GM23338 (cell line): Measurements from ENCODE around the gene MLF2. TPM values are rescaled to one million over a fixed set of nuclear protein-coding genes. Genes with fewer than 3 reads are reported as not detected.

Source experiments
- ATAC-seq: fragments of 200-7000 bp; cut with Tn5 transposase; 3 replicates; pipeline ENCODE4 v1.9.1; 2020
- DNase-seq: peaks from one replicate; pipeline ENCODE4 v3.0.0-alpha.2; 2015; ENCODE audit warnings: low spot score
- H2AFZ ChIP-seq: fragments of 200-600 bp; sonication (generic); 2 replicates; pipeline ENCODE4 v1.8.0; 2016; ENCODE audit warnings: antibody characterized with exemption, mild to moderate bottlenecking, moderate library complexity
- H3F3A ChIP-seq: fragments of 200-600 bp; sonication (generic); replicated peaks from 2 replicates; pipeline ENCODE4 v1.8.0; 2017; ENCODE audit warnings: antibody characterized with exemption, mixed run types, low read depth
- H3K27ac ChIP-seq: fragments of 200-600 bp; sonication (generic); 2 replicates; pipeline ENCODE4 v1.6.1; 2016; ENCODE audit warnings: low read depth
- H3K27me3 ChIP-seq: fragments of 200-600 bp; sonication (generic); 2 replicates; pipeline ENCODE4 v1.8.0; 2016; ENCODE audit warnings: mild to moderate bottlenecking, mixed run types, moderate library complexity; ENCODE audit not compliant: insufficient read depth
- H3K36me3 ChIP-seq: fragments of 200-600 bp; sonication (generic); 2 replicates; pipeline ENCODE4 v1.8.0; 2016; ENCODE audit warnings: mild to moderate bottlenecking; ENCODE audit not compliant: insufficient read depth
- H3K4me1 ChIP-seq: fragments of 200-600 bp; sonication (generic); 2 replicates; pipeline ENCODE4 v1.8.0; 2016; ENCODE audit warnings: mild to moderate bottlenecking, moderate library complexity; ENCODE audit not compliant: insufficient read depth
- H3K4me2 ChIP-seq: fragments of 200-600 bp; sonication (generic); 2 replicates; pipeline ENCODE4 v1.7.1; 2017; ENCODE audit warnings: mixed run types
- H3K4me3 ChIP-seq: fragments of 200-600 bp; sonication (generic); 2 replicates; pipeline ENCODE4 v1.6.1; 2016; ENCODE audit warnings: mixed run types
- H3K79me2 ChIP-seq: fragments of 200-600 bp; sonication (generic); replicated peaks from 2 replicates; pipeline ENCODE4 v1.8.0; 2017; ENCODE audit warnings: mild to moderate bottlenecking; ENCODE audit not compliant: insufficient read depth
- H3K9me2 ChIP-seq: fragments of 200-600 bp; sonication (generic); 2 replicates; pipeline ENCODE4 v1.8.0; 2017; ENCODE audit not compliant: insufficient read depth
- H4K20me1 ChIP-seq: fragments of 200-600 bp; sonication (generic); replicated peaks from 2 replicates; pipeline ENCODE4 v1.8.0; 2017; ENCODE audit warnings: mild to moderate bottlenecking; ENCODE audit not compliant: insufficient read depth
- H3K27ac Mint-ChIP-seq: 2 replicates; pipeline ENCODE4 v1.8.0; 2020; ENCODE audit warnings: inconsistent platforms, mild to moderate bottlenecking, moderate library complexity, mixed read lengths
- H3K27me3 Mint-ChIP-seq: 3 replicates; pipeline ENCODE4 v1.8.0; 2022; ENCODE audit warnings: low read depth, mild to moderate bottlenecking, moderate library complexity, mixed read lengths, inconsistent platforms; ENCODE audit not compliant: insufficient read depth, poor library complexity
- H3K36me3 Mint-ChIP-seq: 3 replicates; pipeline ENCODE4 v1.8.0; 2021; ENCODE audit warnings: low read depth, mild to moderate bottlenecking, inconsistent platforms, moderate library complexity, mixed read lengths
- H3K4me1 Mint-ChIP-seq: 3 replicates; pipeline ENCODE4 v1.8.0; 2020; ENCODE audit warnings: mild to moderate bottlenecking, inconsistent platforms, mixed read lengths
- H3K4me3 Mint-ChIP-seq: 3 replicates; pipeline ENCODE4 v1.8.0; 2021; ENCODE audit warnings: moderate library complexity, mild to moderate bottlenecking, inconsistent platforms, mixed read lengths
- H3K9me3 Mint-ChIP-seq: 3 replicates; pipeline ENCODE4 v1.8.0; 2020; ENCODE audit warnings: moderate library complexity, mild to moderate bottlenecking, inconsistent platforms, mixed read lengths
- CREB1 ChIP-seq: fragments of 250-450 bp; sonication (Bioruptor Pico); IDR thresholded peaks from 2 replicates; pipeline ENCODE4 v1.5.0; 2020; ENCODE audit warnings: low read depth, mild to moderate bottlenecking, moderate library complexity
- EZH2 ChIP-seq: fragments of 200-600 bp; sonication (generic); IDR thresholded peaks from one replicate; pipeline ENCODE4 v1.8.0; 2017; ENCODE audit warnings: antibody characterized with exemption, mild to moderate bottlenecking, low read depth; ENCODE audit not compliant: unreplicated experiment
- EZH2phosphoT487 ChIP-seq: fragments of 200-600 bp; sonication (generic); IDR thresholded peaks from one replicate; pipeline ENCODE4 v1.8.1; 2018; ENCODE audit warnings: antibody characterized with exemption; ENCODE audit not compliant: unreplicated experiment
- JUNB ChIP-seq: IDR thresholded peaks from one replicate; pipeline ENCODE4 v1.6.1; 2016; ENCODE audit warnings: antibody characterized with exemption; ENCODE audit not compliant: unreplicated experiment
- NANOG ChIP-seq: IDR thresholded peaks from 2 replicates; pipeline ENCODE4 v1.6.1; 2016; ENCODE audit warnings: antibody characterized with exemption, borderline replicate concordance
- POLR2AphosphoS5 ChIP-seq: IDR thresholded peaks from 2 replicates; pipeline ENCODE4 v1.6.1; 2016; ENCODE audit warnings: antibody characterized with exemption, low read depth
- STAT1 ChIP-seq: IDR thresholded peaks from one replicate; pipeline ENCODE4 v1.6.1; 2016; ENCODE audit warnings: antibody characterized with exemption; ENCODE audit not compliant: unreplicated experiment
- ZNF114 ChIP-seq: fragments of 250-450 bp; sonication (Bioruptor Pico); IDR thresholded peaks from 2 replicates; pipeline ENCODE4 v1.5.0; 2020; ENCODE audit warnings: mild to moderate bottlenecking, moderate library complexity
- ZNF331 ChIP-seq: fragments of 250-450 bp; sonication (Bioruptor Pico); IDR thresholded peaks from 2 replicates; pipeline ENCODE4 v1.5.0; 2020; ENCODE audit warnings: low read depth, mild to moderate bottlenecking, moderate library complexity
- polyA plus RNA-seq: library from polyadenylated mRNA; unstranded; fragments of >200 nt; fragmentation: Nextera tagmentation; extraction: Ambion mirVana; gene quantifications from 2 replicates; pipeline ENCODE4 v1.2.1, GENCODE V29; 2016
- total RNA-seq: library from RNA; depleted of rRNA; stranded (reverse); fragments of >200 nt; shearing (Covaris generic); gene quantifications from 2 replicates; pipeline ENCODE4 v1.2.3, GENCODE V29; 2014
- TF ChIP-seq, protein P1 (sequence below): fragments of 250-450 bp; sonication (Bioruptor Pico); IDR thresholded peaks from 2 replicates; pipeline ENCODE4 v1.5.0; 2020; ENCODE audit warnings: mild to moderate bottlenecking, moderate library complexity
- TF ChIP-seq, protein P2 (sequence below): IDR thresholded peaks from one replicate; pipeline ENCODE4 v1.6.1; 2018; ENCODE audit warnings: antibody characterized with exemption; ENCODE audit not compliant: unreplicated experiment
- TF ChIP-seq, protein P3 (sequence below): IDR thresholded peaks from 2 replicates; pipeline ENCODE4 v1.6.1; 2016; ENCODE audit warnings: antibody characterized with exemption
- TF ChIP-seq, protein P4 (sequence below), 2 experiments: fragments of 200-600 bp in 1 of 2; sonication (generic) in 1 of 2; conservative IDR thresholded peaks; 2 replicates each; pipeline versions ENCODE4 v1.5.1 to v1.6.1; 2016 to 2017; ENCODE audit warnings: antibody characterized with exemption in 2 of 2, low read depth in 2 of 2, mild to moderate bottlenecking in 2 of 2, moderate library complexity in 1 of 2

The MLF2 gene
- total and polyA plus RNA-seq, 2 experiments from 2014 or later, result 280 to 289 TPM

DNA sequence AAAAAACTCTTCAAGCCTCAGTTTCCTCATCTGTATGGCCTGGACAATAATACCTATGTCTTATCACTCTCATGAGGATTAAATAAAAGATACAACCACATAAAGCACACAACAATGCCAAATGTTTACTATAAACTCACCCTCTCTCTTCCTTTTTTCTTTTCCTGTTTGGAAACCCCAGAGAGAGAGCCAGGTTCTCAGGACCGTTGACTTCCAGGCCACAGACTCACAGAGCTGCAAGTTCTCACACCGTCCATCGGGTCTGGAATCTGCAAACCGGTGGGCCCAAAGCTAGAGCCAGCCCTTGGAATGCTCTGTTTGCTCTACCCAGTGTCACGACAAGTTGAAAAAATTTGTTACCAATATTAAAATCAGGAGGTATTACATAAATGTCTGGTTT lies 31.8 kb upstream of the MLF2 start:
- H3K27me3 ChIP-seq, result no peaks in the 10 kb centered on the region
- H3K4me2 ChIP-seq, result no peak overlapping the region
- H3K4me1 ChIP-seq, result peaks cover 21% of the 10 kb centered on the region
- no peaks in the 10 kb centered on the region for H3K9me2 ChIP-seq
- H3K4me3 Mint-ChIP-seq, result no peak overlapping the region
- no peaks in the 10 kb centered on the region for H3K36me3 ChIP-seq
- TF ChIP-seq, protein P1, sequence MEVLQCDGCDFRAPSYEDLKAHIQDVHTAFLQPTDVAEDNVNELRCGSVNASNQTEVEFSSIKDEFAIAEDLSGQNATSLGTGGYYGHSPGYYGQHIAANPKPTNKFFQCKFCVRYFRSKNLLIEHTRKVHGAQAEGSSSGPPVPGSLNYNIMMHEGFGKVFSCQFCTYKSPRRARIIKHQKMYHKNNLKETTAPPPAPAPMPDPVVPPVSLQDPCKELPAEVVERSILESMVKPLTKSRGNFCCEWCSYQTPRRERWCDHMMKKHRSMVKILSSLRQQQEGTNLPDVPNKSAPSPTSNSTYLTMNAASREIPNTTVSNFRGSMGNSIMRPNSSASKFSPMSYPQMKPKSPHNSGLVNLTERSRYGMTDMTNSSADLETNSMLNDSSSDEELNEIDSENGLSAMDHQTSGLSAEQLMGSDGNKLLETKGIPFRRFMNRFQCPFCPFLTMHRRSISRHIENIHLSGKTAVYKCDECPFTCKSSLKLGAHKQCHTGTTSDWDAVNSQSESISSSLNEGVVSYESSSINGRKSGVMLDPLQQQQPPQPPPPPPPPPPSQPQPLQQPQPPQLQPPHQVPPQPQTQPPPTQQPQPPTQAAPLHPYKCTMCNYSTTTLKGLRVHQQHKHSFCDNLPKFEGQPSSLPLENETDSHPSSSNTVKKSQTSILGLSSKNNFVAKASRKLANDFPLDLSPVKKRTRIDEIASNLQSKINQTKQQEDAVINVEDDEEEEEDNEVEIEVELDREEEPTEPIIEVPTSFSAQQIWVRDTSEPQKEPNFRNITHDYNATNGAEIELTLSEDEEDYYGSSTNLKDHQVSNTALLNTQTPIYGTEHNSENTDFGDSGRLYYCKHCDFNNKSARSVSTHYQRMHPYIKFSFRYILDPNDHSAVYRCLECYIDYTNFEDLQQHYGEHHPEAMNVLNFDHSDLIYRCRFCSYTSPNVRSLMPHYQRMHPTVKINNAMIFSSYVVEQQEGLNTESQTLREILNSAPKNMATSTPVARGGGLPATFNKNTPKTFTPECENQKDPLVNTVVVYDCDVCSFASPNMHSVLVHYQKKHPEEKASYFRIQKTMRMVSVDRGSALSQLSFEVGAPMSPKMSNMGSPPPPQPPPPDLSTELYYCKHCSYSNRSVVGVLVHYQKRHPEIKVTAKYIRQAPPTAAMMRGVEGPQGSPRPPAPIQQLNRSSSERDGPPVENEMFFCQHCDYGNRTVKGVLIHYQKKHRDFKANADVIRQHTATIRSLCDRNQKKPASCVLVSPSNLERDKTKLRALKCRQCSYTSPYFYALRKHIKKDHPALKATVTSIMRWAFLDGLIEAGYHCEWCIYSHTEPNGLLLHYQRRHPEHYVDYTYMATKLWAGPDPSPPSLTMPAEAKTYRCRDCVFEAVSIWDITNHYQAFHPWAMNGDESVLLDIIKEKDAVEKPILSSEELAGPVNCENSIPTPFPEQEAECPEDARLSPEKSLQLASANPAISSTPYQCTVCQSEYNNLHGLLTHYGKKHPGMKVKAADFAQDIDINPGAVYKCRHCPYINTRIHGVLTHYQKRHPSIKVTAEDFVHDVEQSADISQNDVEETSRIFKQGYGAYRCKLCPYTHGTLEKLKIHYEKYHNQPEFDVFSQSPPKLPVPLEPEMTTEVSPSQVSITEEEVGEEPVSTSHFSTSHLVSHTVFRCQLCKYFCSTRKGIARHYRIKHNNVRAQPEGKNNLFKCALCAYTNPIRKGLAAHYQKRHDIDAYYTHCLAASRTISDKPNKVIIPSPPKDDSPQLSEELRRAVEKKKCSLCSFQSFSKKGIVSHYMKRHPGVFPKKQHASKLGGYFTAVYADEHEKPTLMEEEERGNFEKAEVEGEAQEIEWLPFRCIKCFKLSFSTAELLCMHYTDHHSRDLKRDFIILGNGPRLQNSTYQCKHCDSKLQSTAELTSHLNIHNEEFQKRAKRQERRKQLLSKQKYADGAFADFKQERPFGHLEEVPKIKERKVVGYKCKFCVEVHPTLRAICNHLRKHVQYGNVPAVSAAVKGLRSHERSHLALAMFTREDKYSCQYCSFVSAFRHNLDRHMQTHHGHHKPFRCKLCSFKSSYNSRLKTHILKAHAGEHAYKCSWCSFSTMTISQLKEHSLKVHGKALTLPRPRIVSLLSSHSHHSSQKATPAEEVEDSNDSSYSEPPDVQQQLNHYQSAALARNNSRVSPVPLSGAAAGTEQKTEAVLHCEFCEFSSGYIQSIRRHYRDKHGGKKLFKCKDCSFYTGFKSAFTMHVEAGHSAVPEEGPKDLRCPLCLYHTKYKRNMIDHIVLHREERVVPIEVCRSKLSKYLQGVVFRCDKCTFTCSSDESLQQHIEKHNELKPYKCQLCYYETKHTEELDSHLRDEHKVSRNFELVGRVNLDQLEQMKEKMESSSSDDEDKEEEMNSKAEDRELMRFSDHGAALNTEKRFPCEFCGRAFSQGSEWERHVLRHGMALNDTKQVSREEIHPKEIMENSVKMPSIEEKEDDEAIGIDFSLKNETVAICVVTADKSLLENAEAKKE (CRISPR knock-in tag), result no peak
- no peak for TF ChIP-seq EZH2
- TF ChIP-seq, protein P2, sequence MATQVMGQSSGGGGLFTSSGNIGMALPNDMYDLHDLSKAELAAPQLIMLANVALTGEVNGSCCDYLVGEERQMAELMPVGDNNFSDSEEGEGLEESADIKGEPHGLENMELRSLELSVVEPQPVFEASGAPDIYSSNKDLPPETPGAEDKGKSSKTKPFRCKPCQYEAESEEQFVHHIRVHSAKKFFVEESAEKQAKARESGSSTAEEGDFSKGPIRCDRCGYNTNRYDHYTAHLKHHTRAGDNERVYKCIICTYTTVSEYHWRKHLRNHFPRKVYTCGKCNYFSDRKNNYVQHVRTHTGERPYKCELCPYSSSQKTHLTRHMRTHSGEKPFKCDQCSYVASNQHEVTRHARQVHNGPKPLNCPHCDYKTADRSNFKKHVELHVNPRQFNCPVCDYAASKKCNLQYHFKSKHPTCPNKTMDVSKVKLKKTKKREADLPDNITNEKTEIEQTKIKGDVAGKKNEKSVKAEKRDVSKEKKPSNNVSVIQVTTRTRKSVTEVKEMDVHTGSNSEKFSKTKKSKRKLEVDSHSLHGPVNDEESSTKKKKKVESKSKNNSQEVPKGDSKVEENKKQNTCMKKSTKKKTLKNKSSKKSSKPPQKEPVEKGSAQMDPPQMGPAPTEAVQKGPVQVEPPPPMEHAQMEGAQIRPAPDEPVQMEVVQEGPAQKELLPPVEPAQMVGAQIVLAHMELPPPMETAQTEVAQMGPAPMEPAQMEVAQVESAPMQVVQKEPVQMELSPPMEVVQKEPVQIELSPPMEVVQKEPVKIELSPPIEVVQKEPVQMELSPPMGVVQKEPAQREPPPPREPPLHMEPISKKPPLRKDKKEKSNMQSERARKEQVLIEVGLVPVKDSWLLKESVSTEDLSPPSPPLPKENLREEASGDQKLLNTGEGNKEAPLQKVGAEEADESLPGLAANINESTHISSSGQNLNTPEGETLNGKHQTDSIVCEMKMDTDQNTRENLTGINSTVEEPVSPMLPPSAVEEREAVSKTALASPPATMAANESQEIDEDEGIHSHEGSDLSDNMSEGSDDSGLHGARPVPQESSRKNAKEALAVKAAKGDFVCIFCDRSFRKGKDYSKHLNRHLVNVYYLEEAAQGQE, result no peak
- TF ChIP-seq, protein P3, sequence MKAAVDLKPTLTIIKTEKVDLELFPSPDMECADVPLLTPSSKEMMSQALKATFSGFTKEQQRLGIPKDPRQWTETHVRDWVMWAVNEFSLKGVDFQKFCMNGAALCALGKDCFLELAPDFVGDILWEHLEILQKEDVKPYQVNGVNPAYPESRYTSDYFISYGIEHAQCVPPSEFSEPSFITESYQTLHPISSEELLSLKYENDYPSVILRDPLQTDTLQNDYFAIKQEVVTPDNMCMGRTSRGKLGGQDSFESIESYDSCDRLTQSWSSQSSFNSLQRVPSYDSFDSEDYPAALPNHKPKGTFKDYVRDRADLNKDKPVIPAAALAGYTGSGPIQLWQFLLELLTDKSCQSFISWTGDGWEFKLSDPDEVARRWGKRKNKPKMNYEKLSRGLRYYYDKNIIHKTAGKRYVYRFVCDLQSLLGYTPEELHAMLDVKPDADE, result no peak
- no peak for TF ChIP-seq NANOG
- no peak for TF ChIP-seq CREB1 (CRISPR knock-in tag)
- no peak for TF ChIP-seq JUNB
- TF ChIP-seq, protein P4, sequence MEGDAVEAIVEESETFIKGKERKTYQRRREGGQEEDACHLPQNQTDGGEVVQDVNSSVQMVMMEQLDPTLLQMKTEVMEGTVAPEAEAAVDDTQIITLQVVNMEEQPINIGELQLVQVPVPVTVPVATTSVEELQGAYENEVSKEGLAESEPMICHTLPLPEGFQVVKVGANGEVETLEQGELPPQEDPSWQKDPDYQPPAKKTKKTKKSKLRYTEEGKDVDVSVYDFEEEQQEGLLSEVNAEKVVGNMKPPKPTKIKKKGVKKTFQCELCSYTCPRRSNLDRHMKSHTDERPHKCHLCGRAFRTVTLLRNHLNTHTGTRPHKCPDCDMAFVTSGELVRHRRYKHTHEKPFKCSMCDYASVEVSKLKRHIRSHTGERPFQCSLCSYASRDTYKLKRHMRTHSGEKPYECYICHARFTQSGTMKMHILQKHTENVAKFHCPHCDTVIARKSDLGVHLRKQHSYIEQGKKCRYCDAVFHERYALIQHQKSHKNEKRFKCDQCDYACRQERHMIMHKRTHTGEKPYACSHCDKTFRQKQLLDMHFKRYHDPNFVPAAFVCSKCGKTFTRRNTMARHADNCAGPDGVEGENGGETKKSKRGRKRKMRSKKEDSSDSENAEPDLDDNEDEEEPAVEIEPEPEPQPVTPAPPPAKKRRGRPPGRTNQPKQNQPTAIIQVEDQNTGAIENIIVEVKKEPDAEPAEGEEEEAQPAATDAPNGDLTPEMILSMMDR (conservative IDR thresholded peaks at IDR 0.05; ENCODE audit: low read depth in 2 of 2), result no peak
- no peak for TF ChIP-seq ZNF114 (CRISPR knock-in tag)
- no peak for TF ChIP-seq EZH2phosphoT487
- TF ChIP-seq STAT1, result no peak
- TF ChIP-seq ZNF331 (CRISPR knock-in tag), result no peak
- TF ChIP-seq POLR2AphosphoS5, result no peak
- H3K4me3 ChIP-seq, result no peak overlapping the region
- ATAC-seq (no peak), DNase-seq (no peak)
- no peak overlapping the region for H2AFZ ChIP-seq
- no peaks in the 10 kb centered on the region for H3K9me3 Mint-ChIP-seq
- H3K79me2 ChIP-seq, result no peaks in the 10 kb centered on the region
- no peaks in the 10 kb centered on the region for H3F3A ChIP-seq
- H3K4me1 Mint-ChIP-seq, result peaks cover 20% of the 10 kb centered on the region
- H3K27me3 Mint-ChIP-seq, result peaks cover 7% of the 10 kb centered on the region
- H4K20me1 ChIP-seq, result no peaks in the 10 kb centered on the region
- no peak overlapping the region for H3K27ac ChIP-seq
- no peaks in the 10 kb centered on the region for H3K36me3 Mint-ChIP-seq
- H3K27ac Mint-ChIP-seq, result no peak overlapping the region
